Hepatocyte (in vitro differentiated cells): ENCODE data around the gene MITF. TPM values are rescaled to one million over a fixed set of nuclear protein-coding genes. Genes with fewer than 3 reads are reported as not detected.

Source experiments
- DNase-seq: peaks from one replicate; pipeline ENCODE4 v3.0.0-alpha.2; 2016; ENCODE audit warnings: low spot score
- H2AFZ ChIP-seq: fragments of 200-600 bp; sonication (generic); 2 replicates; pipeline ENCODE4 v1.6.0; 2016; ENCODE audit warnings: antibody characterized with exemption, mild to moderate bottlenecking
- H3K27ac ChIP-seq: fragments of 200-600 bp; sonication (generic); 2 replicates; pipeline ENCODE4 v1.5.1; 2016; ENCODE audit warnings: mild to moderate bottlenecking
- H3K27me3 ChIP-seq: fragments of 200-600 bp; sonication (generic); 2 replicates; pipeline ENCODE4 v1.6.1; 2016
- H3K36me3 ChIP-seq: fragments of 200-600 bp; sonication (generic); replicated peaks from 2 replicates; pipeline ENCODE4 v1.5.1; 2016; ENCODE audit warnings: low read depth; ENCODE audit not compliant: insufficient read depth
- H3K4me1 ChIP-seq: fragments of 200-600 bp; sonication (generic); 2 replicates; pipeline ENCODE4 v1.5.1; 2016; ENCODE audit warnings: mild to moderate bottlenecking, moderate library complexity; ENCODE audit not compliant: insufficient read depth
- H3K4me2 ChIP-seq: fragments of 200-600 bp; sonication (generic); 2 replicates; pipeline ENCODE4 v1.6.0; 2016
- H3K4me3 ChIP-seq: fragments of 200-600 bp; sonication (generic); 2 replicates; pipeline ENCODE4 v1.5.1; 2016; ENCODE audit warnings: mild to moderate bottlenecking
- H3K79me2 ChIP-seq: fragments of 200-600 bp; sonication (generic); 2 replicates; pipeline ENCODE4 v1.6.0; 2017; ENCODE audit warnings: mild to moderate bottlenecking
- H3K9me2 ChIP-seq: fragments of 200-600 bp; sonication (generic); replicated peaks from 2 replicates; pipeline ENCODE4 v1.6.0; 2017; ENCODE audit warnings: mild to moderate bottlenecking; ENCODE audit not compliant: insufficient read depth
- H3K9me3 ChIP-seq: fragments of 200-600 bp; sonication (generic); 2 replicates; pipeline ENCODE4 v1.5.1; 2016; ENCODE audit warnings: low read depth, mild to moderate bottlenecking
- H4K20me1 ChIP-seq: fragments of 200-600 bp; sonication (generic); 2 replicates; pipeline ENCODE4 v1.6.0; 2016; ENCODE audit warnings: mild to moderate bottlenecking; ENCODE audit not compliant: insufficient read depth, poor library complexity, severe bottlenecking
- EZH2 ChIP-seq: fragments of 200-600 bp; sonication (generic); IDR thresholded peaks from 2 replicates; pipeline ENCODE4 v1.6.1; 2016; ENCODE audit warnings: antibody characterized with exemption, mild to moderate bottlenecking, borderline replicate concordance
- EZH2phosphoT487 ChIP-seq: fragments of 200-600 bp; sonication (generic); IDR thresholded peaks from one replicate; pipeline ENCODE4 v1.6.1; 2018; ENCODE audit warnings: antibody characterized with exemption, mild to moderate bottlenecking, low read depth, moderate library complexity; ENCODE audit not compliant: unreplicated experiment, severe bottlenecking
- WGBS: methylation state at CpG from one replicate; pipeline ENCODE4 v1.1.6; 2016; ENCODE audit warnings: low lambda C conversion rate; ENCODE audit errors: missing lambda C conversion rate; 5-methylcytosine and 5-hydroxymethylcytosine counted together
- polyA plus RNA-seq: library from polyadenylated mRNA; unstranded; fragments of >200 nt; fragmentation: Nextera tagmentation; extraction: Ambion mirVana; gene quantifications from 2 replicates; pipeline ENCODE4 v1.2.1, GENCODE V29; 2016
- total RNA-seq: library from RNA; depleted of rRNA; stranded (reverse); fragments of >200 nt; gene quantifications from 2 replicates; pipeline ENCODE4 v1.2.3, GENCODE V29; 2014
- TF ChIP-seq, protein P1 (sequence below): fragments of 200-600 bp; sonication (generic); IDR thresholded peaks from 2 replicates; pipeline ENCODE4 v1.5.1; 2016; ENCODE audit warnings: antibody characterized with exemption, mild to moderate bottlenecking; ENCODE audit not compliant: poor library complexity

The MITF gene
- total and polyA plus RNA-seq, 2 experiments from 2014 or later, result 7.1 to 14.2 TPM

DNA sequence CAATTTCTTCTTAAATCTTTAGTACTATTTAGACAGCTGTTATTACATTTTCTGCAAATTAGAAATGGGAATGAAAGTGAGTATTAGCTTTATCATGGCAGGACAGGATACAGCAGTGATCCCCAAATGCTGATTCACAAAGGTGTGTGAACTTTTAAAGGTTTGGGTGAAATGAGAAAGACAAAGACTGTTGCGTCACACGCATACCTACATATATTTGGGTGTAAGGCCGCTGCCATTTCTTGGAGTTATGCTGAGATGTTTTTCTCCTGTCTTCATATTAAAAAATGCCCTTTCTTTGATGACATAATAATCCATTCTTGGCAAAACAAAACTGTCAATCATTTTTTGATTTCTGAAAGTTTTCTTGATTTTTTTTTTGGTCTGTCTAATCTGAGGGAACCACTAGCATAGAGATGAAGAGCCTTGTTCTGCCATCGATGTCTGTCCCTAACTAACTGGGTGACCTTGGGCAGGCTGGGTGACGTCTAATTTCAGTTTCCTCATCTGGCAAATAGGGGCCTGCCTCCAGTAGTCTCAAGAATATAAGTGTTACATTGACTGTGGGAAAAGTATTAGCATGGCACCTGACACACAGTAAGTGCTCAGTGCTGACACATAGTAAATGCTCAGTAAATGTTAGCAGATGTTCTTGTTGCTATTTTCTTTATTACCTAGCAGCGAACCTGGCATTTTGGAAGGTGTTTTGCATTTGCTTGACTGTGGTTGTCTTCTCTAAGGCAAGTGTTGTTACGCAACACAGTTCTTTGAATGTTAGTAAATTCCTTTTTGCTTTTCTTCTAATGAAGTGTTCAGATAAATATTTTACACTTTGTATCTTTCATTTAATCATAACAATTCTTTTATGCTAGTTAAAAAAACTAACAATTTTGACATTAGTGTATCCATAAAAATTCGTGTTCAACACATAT is 5.0 kb downstream of the MITF start:
- no peak overlapping the region for H3K27ac ChIP-seq
- H3K9me3 ChIP-seq, result no peaks in the 10 kb centered on the region
- no peaks in the 10 kb centered on the region for H3K9me2 ChIP-seq
- WGBS, result 90% methylated on average over 8 of the region's 8 CpGs
- no peak overlapping the region for H2AFZ ChIP-seq
- no peak overlapping the region for H3K4me3 ChIP-seq
- no peaks in the 10 kb centered on the region for H3K4me1 ChIP-seq
- H3K79me2 ChIP-seq, result peaks cover 11% of the 10 kb centered on the region
- no peak for DNase-seq
- TF ChIP-seq EZH2 (no peak), EZH2phosphoT487 (no peak)
- TF ChIP-seq, protein P1, sequence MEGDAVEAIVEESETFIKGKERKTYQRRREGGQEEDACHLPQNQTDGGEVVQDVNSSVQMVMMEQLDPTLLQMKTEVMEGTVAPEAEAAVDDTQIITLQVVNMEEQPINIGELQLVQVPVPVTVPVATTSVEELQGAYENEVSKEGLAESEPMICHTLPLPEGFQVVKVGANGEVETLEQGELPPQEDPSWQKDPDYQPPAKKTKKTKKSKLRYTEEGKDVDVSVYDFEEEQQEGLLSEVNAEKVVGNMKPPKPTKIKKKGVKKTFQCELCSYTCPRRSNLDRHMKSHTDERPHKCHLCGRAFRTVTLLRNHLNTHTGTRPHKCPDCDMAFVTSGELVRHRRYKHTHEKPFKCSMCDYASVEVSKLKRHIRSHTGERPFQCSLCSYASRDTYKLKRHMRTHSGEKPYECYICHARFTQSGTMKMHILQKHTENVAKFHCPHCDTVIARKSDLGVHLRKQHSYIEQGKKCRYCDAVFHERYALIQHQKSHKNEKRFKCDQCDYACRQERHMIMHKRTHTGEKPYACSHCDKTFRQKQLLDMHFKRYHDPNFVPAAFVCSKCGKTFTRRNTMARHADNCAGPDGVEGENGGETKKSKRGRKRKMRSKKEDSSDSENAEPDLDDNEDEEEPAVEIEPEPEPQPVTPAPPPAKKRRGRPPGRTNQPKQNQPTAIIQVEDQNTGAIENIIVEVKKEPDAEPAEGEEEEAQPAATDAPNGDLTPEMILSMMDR, result no peak
- no peaks in the 10 kb centered on the region for H4K20me1 ChIP-seq
- H3K4me2 ChIP-seq, result no peak overlapping the region
- H3K27me3 ChIP-seq, result no peaks in the 10 kb centered on the region
- no peaks in the 10 kb centered on the region for H3K36me3 ChIP-seq

DNA sequence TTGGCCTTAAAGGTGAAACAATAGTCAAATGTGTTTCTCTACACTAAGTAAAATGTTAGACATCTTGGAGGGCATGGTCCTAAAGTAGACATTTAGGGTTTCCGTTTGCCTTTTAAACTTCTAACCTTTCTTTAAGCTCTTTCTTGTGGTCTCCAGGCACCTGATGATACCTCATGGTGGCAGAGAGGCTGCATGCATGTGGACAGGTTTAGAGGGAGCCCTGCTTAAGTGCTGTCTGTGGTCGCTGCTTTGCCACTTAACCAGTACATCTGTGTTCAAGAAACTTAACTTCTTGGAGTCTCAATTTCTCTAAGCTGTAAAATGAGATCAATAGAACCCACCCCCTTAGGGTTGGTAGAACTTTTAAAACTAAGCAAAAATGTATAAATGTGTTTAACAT is 6.2 kb downstream of the MITF start:
- 87% methylated on average over 2 of the region's 2 CpGs for WGBS
- no peaks in the 10 kb centered on the region for H3K9me2 ChIP-seq
- H4K20me1 ChIP-seq, result no peaks in the 10 kb centered on the region
- no peak overlapping the region for H2AFZ ChIP-seq
- H3K27me3 ChIP-seq, result no peaks in the 10 kb centered on the region
- H3K4me3 ChIP-seq, result no peak overlapping the region
- H3K4me2 ChIP-seq, result no peak overlapping the region
- TF ChIP-seq EZH2phosphoT487, result no peak
- TF ChIP-seq EZH2, result no peak
- TF ChIP-seq, protein P1, result no peak
- no peaks in the 10 kb centered on the region for H3K4me1 ChIP-seq
- DNase-seq, result no peak
- H3K9me3 ChIP-seq, result no peaks in the 10 kb centered on the region
- H3K36me3 ChIP-seq, result no peaks in the 10 kb centered on the region
- H3K27ac ChIP-seq, result no peak overlapping the region
- H3K79me2 ChIP-seq, result peaks cover 11% of the 10 kb centered on the region

DNA sequence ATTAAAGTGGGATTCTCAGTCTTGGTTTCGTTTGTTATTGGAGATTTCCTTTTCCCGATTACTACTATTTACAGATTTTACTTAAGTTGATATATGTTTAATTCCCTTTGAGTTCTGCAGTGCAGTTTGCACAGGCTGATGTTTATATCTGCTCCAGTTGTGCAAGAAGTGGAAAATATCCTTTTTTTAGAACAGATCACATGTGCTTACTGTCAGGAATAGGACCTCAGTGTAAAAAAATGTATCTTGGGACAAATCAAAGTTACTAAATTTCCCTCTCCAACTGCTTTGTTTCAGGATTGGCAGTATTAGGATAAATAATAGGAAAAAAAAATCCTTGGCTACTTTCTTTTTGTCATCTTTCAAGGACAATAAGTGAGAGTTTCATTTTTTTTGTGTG is 6.9 kb downstream of the MITF start:
- TF ChIP-seq EZH2, result no peak
- TF ChIP-seq EZH2phosphoT487, result no peak
- TF ChIP-seq, protein P1, result no peak
- Histone ChIP-seq H3K79me2 (peaks cover 13% of the 10 kb centered on the region), H3K9me3 (no peaks in the 10 kb centered on the region), H2AFZ (no peak overlapping the region), H3K36me3 (no peaks in the 10 kb centered on the region), H4K20me1 (no peaks in the 10 kb centered on the region), H3K4me3 (no peak overlapping the region), H3K27me3 (no peaks in the 10 kb centered on the region), H3K9me2 (no peaks in the 10 kb centered on the region), H3K4me1 (no peaks in the 10 kb centered on the region), H3K27ac (no peak overlapping the region), H3K4me2 (no peak overlapping the region)
- WGBS, result 70% methylated on average over 2 of the region's 2 CpGs
- DNase-seq, result no peak
